ENCODE results near the gene BEST1. TPM values are rescaled to one million over a fixed set of nuclear protein-coding genes. Genes with fewer than 3 reads are reported as not detected.

BEST1 gene
- total RNA-seq, 1 donor from 2014 or later, result 4.5 TPM

DNA sequence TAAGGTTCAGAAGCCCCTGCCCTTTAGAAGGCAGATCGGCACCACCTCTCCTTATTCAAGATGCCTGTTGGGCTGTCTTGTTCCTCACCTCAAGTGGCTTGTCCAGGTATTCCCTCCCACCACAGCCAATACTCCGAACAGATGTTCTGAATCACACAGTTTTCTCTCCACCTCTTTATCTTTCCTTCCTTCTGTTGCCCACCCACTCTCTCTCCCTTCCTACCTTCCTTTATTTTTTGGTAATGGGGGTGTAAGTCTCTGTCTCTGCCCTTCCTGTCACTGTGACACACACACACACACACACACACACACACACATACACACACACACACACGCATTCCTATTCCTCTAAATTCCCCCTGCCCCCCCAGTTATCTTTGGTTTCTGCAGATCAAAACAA is 8.4 kb downstream of the BEST1 start:
- TF ChIP-seq, protein P1, sequence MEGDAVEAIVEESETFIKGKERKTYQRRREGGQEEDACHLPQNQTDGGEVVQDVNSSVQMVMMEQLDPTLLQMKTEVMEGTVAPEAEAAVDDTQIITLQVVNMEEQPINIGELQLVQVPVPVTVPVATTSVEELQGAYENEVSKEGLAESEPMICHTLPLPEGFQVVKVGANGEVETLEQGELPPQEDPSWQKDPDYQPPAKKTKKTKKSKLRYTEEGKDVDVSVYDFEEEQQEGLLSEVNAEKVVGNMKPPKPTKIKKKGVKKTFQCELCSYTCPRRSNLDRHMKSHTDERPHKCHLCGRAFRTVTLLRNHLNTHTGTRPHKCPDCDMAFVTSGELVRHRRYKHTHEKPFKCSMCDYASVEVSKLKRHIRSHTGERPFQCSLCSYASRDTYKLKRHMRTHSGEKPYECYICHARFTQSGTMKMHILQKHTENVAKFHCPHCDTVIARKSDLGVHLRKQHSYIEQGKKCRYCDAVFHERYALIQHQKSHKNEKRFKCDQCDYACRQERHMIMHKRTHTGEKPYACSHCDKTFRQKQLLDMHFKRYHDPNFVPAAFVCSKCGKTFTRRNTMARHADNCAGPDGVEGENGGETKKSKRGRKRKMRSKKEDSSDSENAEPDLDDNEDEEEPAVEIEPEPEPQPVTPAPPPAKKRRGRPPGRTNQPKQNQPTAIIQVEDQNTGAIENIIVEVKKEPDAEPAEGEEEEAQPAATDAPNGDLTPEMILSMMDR (IDR thresholded peaks at IDR 0.05), result no peak
- Mint-ChIP-seq H3K27me3 (ENCODE audit: low read depth) (no peaks in the 10 kb centered on the region), H3K9me3 (ENCODE audit: low read depth) (no peaks in the 10 kb centered on the region), H3K27ac (ENCODE audit: unreplicated experiment) (no peak overlapping the region), H3K36me3 (ENCODE audit: low read depth) (peaks cover 5% of the 10 kb centered on the region), H3K4me1 (ENCODE audit: low read depth) (peaks cover 44% of the 10 kb centered on the region), H3K4me3 (ENCODE audit: unreplicated experiment) (no peak overlapping the region)
- DNase-seq (ENCODE audit: low spot score), result no peak

DNA sequence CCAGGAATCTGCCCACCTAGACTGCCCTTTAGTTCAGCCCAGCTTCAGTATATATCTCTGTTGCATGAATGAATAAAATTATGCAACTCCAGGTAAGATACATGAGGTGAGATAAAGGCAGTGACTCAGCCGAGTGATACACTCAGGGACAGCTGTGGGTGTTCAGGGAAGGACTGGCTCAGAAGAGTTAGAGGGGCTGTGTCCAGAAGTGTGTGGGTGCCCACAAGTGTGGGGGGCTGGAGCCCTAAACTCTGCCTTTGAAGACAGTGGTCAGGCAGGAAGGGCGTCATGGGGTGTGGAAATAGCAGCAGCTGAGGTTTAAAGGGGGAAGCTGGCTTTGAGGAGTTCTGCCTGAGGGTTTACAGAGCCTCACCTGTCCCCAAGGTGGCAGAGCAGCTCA is 9.0 kb downstream of the BEST1 start:
- Mint-ChIP-seq H3K9me3 (ENCODE audit: low read depth) (no peaks in the 10 kb centered on the region), H3K27me3 (ENCODE audit: low read depth) (no peaks in the 10 kb centered on the region), H3K27ac (ENCODE audit: unreplicated experiment) (peak overlapping the region; percentile 27), H3K4me3 (ENCODE audit: unreplicated experiment) (no peak overlapping the region), H3K4me1 (ENCODE audit: low read depth) (peaks cover 49% of the 10 kb centered on the region), H3K36me3 (ENCODE audit: low read depth) (peaks cover 10% of the 10 kb centered on the region)
- peak; percentile 19 for DNase-seq (ENCODE audit: low spot score)
- TF ChIP-seq, protein P1 (IDR thresholded peaks at IDR 0.05), result no peak

DNA sequence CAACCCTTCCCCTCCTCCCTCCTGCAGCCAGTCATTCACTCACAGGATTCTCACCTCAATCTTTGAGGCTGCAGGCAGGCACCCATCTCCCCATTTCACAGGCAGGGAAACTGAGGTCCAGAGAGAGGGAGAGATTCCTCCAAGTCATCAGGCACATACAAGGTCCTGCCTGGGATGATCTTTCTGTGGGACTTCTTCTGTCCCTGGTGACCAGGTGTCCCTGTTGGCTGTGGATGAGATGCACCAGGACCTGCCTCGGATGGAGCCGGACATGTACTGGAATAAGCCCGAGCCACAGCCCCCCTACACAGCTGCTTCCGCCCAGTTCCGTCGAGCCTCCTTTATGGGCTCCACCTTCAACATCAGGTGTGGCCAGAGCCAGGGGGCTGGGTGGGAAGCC is 9.5 kb downstream of the BEST1 start:
- Mint-ChIP-seq H3K9me3 (ENCODE audit: low read depth) (no peaks in the 10 kb centered on the region), H3K36me3 (ENCODE audit: low read depth) (peaks cover 14% of the 10 kb centered on the region), H3K4me1 (ENCODE audit: low read depth) (peaks cover 54% of the 10 kb centered on the region), H3K27ac (ENCODE audit: unreplicated experiment) (no peak overlapping the region), H3K27me3 (ENCODE audit: low read depth) (no peaks in the 10 kb centered on the region), H3K4me3 (ENCODE audit: unreplicated experiment) (no peak overlapping the region)
- DNase-seq (ENCODE audit: low spot score), result peak; percentile 13
- TF ChIP-seq, protein P1 (IDR thresholded peaks at IDR 0.05), result no peak

DNA sequence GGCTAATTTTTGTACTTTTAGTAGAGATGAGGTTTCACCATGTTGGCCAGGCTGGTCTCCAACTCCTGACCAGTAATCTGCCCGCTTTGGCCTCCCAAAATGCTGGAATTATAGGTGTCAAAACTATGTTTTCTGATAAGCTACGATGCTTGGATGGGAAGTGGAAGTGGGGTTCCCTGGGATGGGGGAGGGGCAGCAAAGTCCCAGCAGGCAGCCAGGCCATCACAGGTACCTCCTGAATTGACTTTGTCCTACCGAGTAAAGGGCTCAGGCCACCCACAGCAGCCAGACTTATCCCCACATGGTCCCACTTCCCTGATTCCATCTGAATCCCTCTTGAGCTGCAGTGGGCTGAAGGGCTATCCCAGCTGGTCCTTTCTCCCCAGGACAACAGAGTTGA is 10.4 kb downstream of the BEST1 start:
- Mint-ChIP-seq H3K36me3 (ENCODE audit: low read depth) (peaks cover 22% of the 10 kb centered on the region), H3K4me1 (ENCODE audit: low read depth) (peaks cover 57% of the 10 kb centered on the region), H3K27me3 (ENCODE audit: low read depth) (no peaks in the 10 kb centered on the region), H3K9me3 (ENCODE audit: low read depth) (no peaks in the 10 kb centered on the region), H3K4me3 (ENCODE audit: unreplicated experiment) (no peak overlapping the region), H3K27ac (ENCODE audit: unreplicated experiment) (no peak overlapping the region)
- TF ChIP-seq, protein P1 (IDR thresholded peaks at IDR 0.05), result no peak
- no peak for DNase-seq (ENCODE audit: low spot score)

DNA sequence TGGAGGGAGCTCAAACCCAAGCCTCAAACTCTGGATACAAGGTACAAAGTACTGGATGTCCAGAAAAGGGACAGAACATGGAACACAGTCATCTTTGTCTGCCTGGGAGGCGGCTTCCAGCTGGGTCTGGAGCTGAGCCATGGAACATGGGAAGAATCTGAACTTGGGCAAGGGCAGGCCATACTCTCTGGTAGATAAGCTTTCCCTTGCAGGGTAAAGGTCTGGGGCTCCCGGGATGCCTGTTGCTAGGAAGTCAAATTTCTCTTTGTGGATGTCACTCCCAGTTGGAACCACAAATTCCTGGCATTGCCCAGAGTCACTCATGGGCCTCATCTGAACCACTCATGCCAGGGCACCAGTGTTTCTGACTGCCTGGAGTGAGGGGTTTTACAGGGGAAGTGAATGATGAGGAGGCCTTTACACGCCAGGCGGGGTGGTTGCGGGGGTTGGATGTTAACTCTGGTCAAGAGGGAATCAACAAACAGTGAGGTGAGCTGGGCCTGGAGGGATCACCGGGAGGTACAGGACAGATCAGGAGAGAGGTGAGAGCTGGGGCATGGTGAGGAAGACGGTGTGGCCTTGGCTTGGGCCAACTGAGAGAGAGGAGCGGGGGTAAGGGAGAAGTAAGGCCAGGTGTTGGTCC is 11.5 kb downstream of the BEST1 start:
- peaks cover 48% of the 10 kb centered on the region for H3K4me1 Mint-ChIP-seq (ENCODE audit: low read depth)
- H3K9me3 Mint-ChIP-seq (ENCODE audit: low read depth), result no peaks in the 10 kb centered on the region
- H3K27me3 Mint-ChIP-seq (ENCODE audit: low read depth), result no peaks in the 10 kb centered on the region
- H3K36me3 Mint-ChIP-seq (ENCODE audit: low read depth), result peaks cover 30% of the 10 kb centered on the region
- peak overlapping the region; percentile 3 for H3K4me3 Mint-ChIP-seq (ENCODE audit: unreplicated experiment)
- peak overlapping the region; percentile 87 for H3K27ac Mint-ChIP-seq (ENCODE audit: unreplicated experiment)
- DNase-seq (ENCODE audit: low spot score), result no peak
- TF ChIP-seq, protein P1 (IDR thresholded peaks at IDR 0.05), result no peak

Measured in chondrocyte (in vitro differentiated cells).